ENCODE data around the gene KDM6A. TPM values are rescaled to one million over a fixed set of nuclear protein-coding genes. Genes with fewer than 3 reads are reported as not detected.

Gene KDM6A
- polyA plus RNA-seq, 1 donor from 2014 or later = 25.1 TPM

- no peaks in the 10 kb centered on the region for H3F3A ChIP-seq (ENCODE audit: insufficient read depth, low read length, poor library complexity, severe bottlenecking)
- H3K27ac ChIP-seq (ENCODE audit: low read length) = no peak overlapping the region
These were observed 102.8 kb downstream of the KDM6A start for GRCh38 chrX:44975666-44976263.

GRCh38 chrX:44978976-44979375, 106.0 kb downstream of the KDM6A start:
- Histone ChIP-seq H2AFZ (ENCODE audit: low read depth, low read length) (no peak overlapping the region), H3K27ac (ENCODE audit: low read length) (no peak overlapping the region), H3K9me3 (ENCODE audit: low read length) (no peaks in the 10 kb centered on the region), H3F3A (ENCODE audit: insufficient read depth, low read length, poor library complexity, severe bottlenecking) (no peaks in the 10 kb centered on the region), H3K79me2 (replicated peaks; ENCODE audit: insufficient read depth, low read length) (no peaks in the 10 kb centered on the region), H3K36me3 (ENCODE audit: insufficient read depth, low read length) (no peaks in the 10 kb centered on the region), H3K4me3 (ENCODE audit: low read length) (no peak overlapping the region), H3K9ac (ENCODE audit: low read length) (no peak overlapping the region), H3K27me3 (ENCODE audit: insufficient read depth, low read depth, low read length) (no peaks in the 10 kb centered on the region), H3K4me2 (ENCODE audit: low read length) (no peak overlapping the region), H4K20me1 (ENCODE audit: insufficient read depth) (no peaks in the 10 kb centered on the region), H3K9me2 (ENCODE audit: insufficient read depth, low read length) (no peaks in the 10 kb centered on the region)
- TF ChIP-seq POLR2AphosphoS5 (IDR thresholded peaks at IDR 0.05) (no peak), MXI1 (conservative IDR thresholded peaks at IDR 0.05; ENCODE audit: poor library complexity, severe bottlenecking) (no peak), RAD21 (conservative IDR thresholded peaks at IDR 0.05) (no peak), TAF1 (IDR thresholded peaks at IDR 0.05; ENCODE audit: low read depth) (no peak), REST (IDR thresholded peaks at IDR 0.05; ENCODE audit: borderline replicate concordance) (no peak), EZH2 (IDR thresholded peaks at IDR 0.05; ENCODE audit: borderline replicate concordance, insufficient read depth, low read length, poor library complexity, severe bottlenecking) (no peak), CTCF (IDR thresholded peaks at IDR 0.05; ENCODE audit: poor library complexity, severe bottlenecking) (no peak), EP300 (conservative IDR thresholded peaks at IDR 0.05; ENCODE audit: poor library complexity, severe bottlenecking) (no peak), SMC3 (conservative IDR thresholded peaks at IDR 0.05; ENCODE audit: poor library complexity) (no peak)

More at GRCh38 chrX:44975666-44976263, 102.8 kb downstream of the KDM6A start:
- Histone ChIP-seq H3K36me3 (ENCODE audit: insufficient read depth, low read length) (no peaks in the 10 kb centered on the region), H3K27me3 (ENCODE audit: insufficient read depth, low read depth, low read length) (no peaks in the 10 kb centered on the region), H3K4me2 (ENCODE audit: low read length) (no peak overlapping the region), H3K9me3 (ENCODE audit: low read length) (no peaks in the 10 kb centered on the region), H3K79me2 (replicated peaks; ENCODE audit: insufficient read depth, low read length) (no peaks in the 10 kb centered on the region), H3K9me2 (ENCODE audit: insufficient read depth, low read length) (no peaks in the 10 kb centered on the region), H3K9ac (ENCODE audit: low read length) (no peak overlapping the region), H2AFZ (ENCODE audit: low read depth, low read length) (no peak overlapping the region), H4K20me1 (ENCODE audit: insufficient read depth) (no peaks in the 10 kb centered on the region), H3K4me3 (ENCODE audit: low read length) (no peak overlapping the region)
- no peak for TF ChIP-seq SMC3 (conservative IDR thresholded peaks at IDR 0.05; ENCODE audit: poor library complexity)

All from neural cell (in vitro differentiated cells).